ENCODE measurements around the gene UBE2Q1.
A peak's percentile ranks its signal among the peaks of the same experiment; 100 is the strongest.

The UBE2Q1 gene

DNA sequence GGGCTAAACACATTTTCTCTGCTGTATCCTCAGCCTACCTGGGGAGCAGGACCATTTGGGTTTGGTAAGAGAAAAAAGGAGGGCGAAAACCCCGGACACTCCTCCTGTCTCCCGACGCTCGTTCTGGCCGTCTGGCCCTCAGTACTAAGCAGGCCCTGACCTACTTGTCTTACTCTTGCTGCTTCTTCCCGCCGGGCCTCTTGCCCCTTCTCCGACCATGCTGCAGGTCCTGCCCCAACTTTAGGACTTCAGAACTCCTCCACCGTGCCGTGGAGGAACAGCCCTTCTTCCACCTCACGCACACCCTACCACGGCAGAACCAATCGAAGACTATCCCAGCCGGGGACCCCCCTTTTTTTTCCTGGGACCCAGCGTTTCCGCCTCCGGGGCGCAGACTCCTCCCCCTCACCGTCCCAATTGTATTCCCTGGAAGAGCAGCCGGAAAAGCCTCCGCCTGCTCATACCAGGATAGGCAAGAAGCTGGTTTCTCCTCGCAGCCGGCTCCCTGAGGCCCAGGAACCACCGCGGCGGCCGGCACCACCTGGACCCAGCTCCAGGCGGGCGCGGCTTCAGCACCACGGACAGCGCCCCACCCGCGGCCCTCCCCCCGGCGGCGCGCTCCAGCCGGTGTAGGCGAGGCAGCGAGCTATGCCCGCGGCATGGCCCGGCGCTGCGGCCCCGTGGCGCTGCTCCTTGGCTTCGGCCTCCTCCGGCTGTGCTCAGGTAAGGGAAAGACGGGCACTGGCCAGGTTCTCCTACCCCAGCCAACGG is 9.1 kb upstream of the UBE2Q1 start, which contains the start of gene CHRNB2:
TSS of gene CHRNB2 (plus strand) at position 393 of the 771 bp plus-strand sequence. CDS start at position 660, 267 bp downstream.
- Histone ChIP-seq H3K36me3 (ENCODE audit: control insufficient read depth, insufficient read depth, low read length) (no peaks in the 10 kb centered on the region), H3K9ac (ENCODE audit: low read depth, low read length) (peak within 1 kb of the TSS; percentile 40; the same call in 1 of the 2 replicates), H3K27ac (ENCODE audit: low read depth, low read length) (peak within 1 kb of the TSS; percentile 47), H3K4me3 (ENCODE audit: low read depth, low read length) (peak within 1 kb of the TSS; percentile 64), H3K27me3 (ENCODE audit: control insufficient read depth, insufficient read depth, low read length) (peaks cover 3% of the 10 kb centered on the region), H3K9me3 (ENCODE audit: control insufficient read depth, insufficient read depth, low read length) (no peaks in the 10 kb centered on the region), H3K4me1 (ENCODE audit: control insufficient read depth, insufficient read depth, low read length) (peaks cover 15% of the 10 kb centered on the region)

GRCh38 chr1:154565876-154566275 is 7.4 kb upstream of the UBE2Q1 start:
- Histone ChIP-seq H3K4me1 (ENCODE audit: control insufficient read depth, insufficient read depth, low read length) (peaks cover 11% of the 10 kb centered on the region), H3K9ac (ENCODE audit: low read depth, low read length) (no peak overlapping the region), H3K27me3 (ENCODE audit: control insufficient read depth, insufficient read depth, low read length) (peaks cover 3% of the 10 kb centered on the region), H3K4me3 (ENCODE audit: low read depth, low read length) (no peak overlapping the region), H3K36me3 (ENCODE audit: control insufficient read depth, insufficient read depth, low read length) (no peaks in the 10 kb centered on the region), H3K27ac (ENCODE audit: low read depth, low read length) (no peak overlapping the region), H3K9me3 (ENCODE audit: control insufficient read depth, insufficient read depth, low read length) (no peaks in the 10 kb centered on the region)

GRCh38 chr1:154559466-154560044 is 1.1 kb upstream of the UBE2Q1 start:
- Histone ChIP-seq H3K4me1 (ENCODE audit: control insufficient read depth, insufficient read depth, low read length) (peaks cover 20% of the 10 kb centered on the region), H3K27me3 (ENCODE audit: control insufficient read depth, insufficient read depth, low read length) (no peaks in the 10 kb centered on the region), H3K4me3 (ENCODE audit: low read depth, low read length) (peak overlapping the region; percentile 83), H3K9me3 (ENCODE audit: control insufficient read depth, insufficient read depth, low read length) (no peaks in the 10 kb centered on the region), H3K9ac (ENCODE audit: low read depth, low read length) (no peak overlapping the region), H3K36me3 (ENCODE audit: control insufficient read depth, insufficient read depth, low read length) (peaks cover 13% of the 10 kb centered on the region), H3K27ac (ENCODE audit: low read depth, low read length) (peak overlapping the region; percentile 78)

GRCh38 chr1:154558720-154559465 is 431 bp upstream of the UBE2Q1 start:
- Histone ChIP-seq H3K4me3 (ENCODE audit: low read depth, low read length) (peak overlapping the region; percentile 83), H3K27me3 (ENCODE audit: control insufficient read depth, insufficient read depth, low read length) (no peaks in the 10 kb centered on the region), H3K9ac (ENCODE audit: low read depth, low read length) (peak overlapping the region; percentile 36), H3K9me3 (ENCODE audit: control insufficient read depth, insufficient read depth, low read length) (no peaks in the 10 kb centered on the region), H3K36me3 (ENCODE audit: control insufficient read depth, insufficient read depth, low read length) (peaks cover 20% of the 10 kb centered on the region), H3K4me1 (ENCODE audit: control insufficient read depth, insufficient read depth, low read length) (peaks cover 20% of the 10 kb centered on the region), H3K27ac (ENCODE audit: low read depth, low read length) (peak overlapping the region; percentile 78)

DNA sequence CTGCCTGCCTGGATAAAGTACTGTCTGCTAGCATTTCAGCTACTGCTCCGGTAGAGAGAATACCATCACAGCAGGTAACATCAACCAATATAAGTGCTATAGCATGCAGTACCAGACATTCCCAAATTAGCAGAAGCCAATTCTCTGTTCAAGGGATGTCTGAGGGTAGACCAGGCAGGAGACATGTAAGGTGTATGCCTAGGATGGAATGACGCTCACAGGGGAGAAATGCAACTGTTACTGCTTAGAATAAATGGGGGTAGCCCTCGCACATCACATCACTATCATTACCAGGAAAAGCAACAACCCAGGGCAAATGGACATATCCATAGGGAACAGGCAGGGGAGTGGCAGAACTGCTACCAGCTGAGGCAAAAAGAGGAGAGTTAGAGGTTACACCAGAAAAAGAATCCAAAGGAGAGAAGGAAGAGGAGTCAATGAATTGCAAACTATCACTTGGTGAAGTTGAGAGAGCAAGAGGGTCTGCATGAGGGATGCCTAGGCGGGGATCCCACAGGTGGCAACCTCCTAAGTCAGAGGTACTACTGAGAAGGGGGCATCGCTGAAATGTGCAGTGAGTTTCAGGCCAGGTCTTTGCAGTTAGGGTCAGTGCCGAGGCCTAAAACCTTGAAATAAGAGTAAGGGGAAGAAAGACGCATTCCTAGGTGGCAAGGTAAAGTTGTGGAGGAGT is 1.1 kb downstream of the UBE2Q1 start:
- Histone ChIP-seq H3K36me3 (ENCODE audit: control insufficient read depth, insufficient read depth, low read length) (peaks cover 35% of the 10 kb centered on the region), H3K4me3 (ENCODE audit: low read depth, low read length) (peak overlapping the region; percentile 83), H3K9me3 (ENCODE audit: control insufficient read depth, insufficient read depth, low read length) (no peaks in the 10 kb centered on the region), H3K4me1 (ENCODE audit: control insufficient read depth, insufficient read depth, low read length) (peaks cover 20% of the 10 kb centered on the region), H3K27ac (ENCODE audit: low read depth, low read length) (no peak overlapping the region), H3K27me3 (ENCODE audit: control insufficient read depth, insufficient read depth, low read length) (no peaks in the 10 kb centered on the region), H3K9ac (ENCODE audit: low read depth, low read length) (peak overlapping the region; percentile 69)

DNA sequence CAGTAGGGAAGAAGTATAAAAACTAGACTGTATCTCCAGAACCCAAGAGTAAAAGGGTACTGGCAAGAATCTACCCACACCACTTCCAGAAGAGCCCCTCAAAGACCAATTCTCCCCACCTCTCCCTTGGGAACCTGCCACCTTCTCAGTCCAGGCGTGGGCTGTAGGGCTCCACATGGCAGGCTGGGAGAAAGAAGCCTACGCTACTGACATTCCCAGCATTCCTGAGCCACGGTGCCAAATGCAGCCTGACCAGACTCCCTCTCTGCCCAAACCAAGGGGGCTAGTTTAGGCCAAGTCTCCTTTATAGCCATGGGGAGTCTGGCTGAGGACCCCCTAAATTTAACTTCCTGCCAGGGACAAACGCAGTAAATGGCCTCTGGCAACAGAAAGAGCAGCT is 2.0 kb downstream of the UBE2Q1 start:
- Histone ChIP-seq H3K9ac (ENCODE audit: low read depth, low read length) (0 out of 2 replicates have a peak overlapping the region, but pooled peaks have one; percentile 16), H3K4me1 (ENCODE audit: control insufficient read depth, insufficient read depth, low read length) (peaks cover 20% of the 10 kb centered on the region), H3K9me3 (ENCODE audit: control insufficient read depth, insufficient read depth, low read length) (no peaks in the 10 kb centered on the region), H3K27ac (ENCODE audit: low read depth, low read length) (no peak overlapping the region), H3K4me3 (ENCODE audit: low read depth, low read length) (peak overlapping the region; percentile 83), H3K36me3 (ENCODE audit: control insufficient read depth, insufficient read depth, low read length) (peaks cover 44% of the 10 kb centered on the region), H3K27me3 (ENCODE audit: control insufficient read depth, insufficient read depth, low read length) (no peaks in the 10 kb centered on the region)

GRCh38 chr1:154553056-154554030 is 5.1 kb downstream of the UBE2Q1 start:
- Histone ChIP-seq H3K9me3 (ENCODE audit: control insufficient read depth, insufficient read depth, low read length) (no peaks in the 10 kb centered on the region), H3K27me3 (ENCODE audit: control insufficient read depth, insufficient read depth, low read length) (no peaks in the 10 kb centered on the region), H3K4me3 (ENCODE audit: low read depth, low read length) (no peak overlapping the region), H3K36me3 (ENCODE audit: control insufficient read depth, insufficient read depth, low read length) (peaks cover 75% of the 10 kb centered on the region), H3K9ac (ENCODE audit: low read depth, low read length) (no peak overlapping the region), H3K4me1 (ENCODE audit: control insufficient read depth, insufficient read depth, low read length) (peaks cover 17% of the 10 kb centered on the region), H3K27ac (ENCODE audit: low read depth, low read length) (no peak overlapping the region)

DNA sequence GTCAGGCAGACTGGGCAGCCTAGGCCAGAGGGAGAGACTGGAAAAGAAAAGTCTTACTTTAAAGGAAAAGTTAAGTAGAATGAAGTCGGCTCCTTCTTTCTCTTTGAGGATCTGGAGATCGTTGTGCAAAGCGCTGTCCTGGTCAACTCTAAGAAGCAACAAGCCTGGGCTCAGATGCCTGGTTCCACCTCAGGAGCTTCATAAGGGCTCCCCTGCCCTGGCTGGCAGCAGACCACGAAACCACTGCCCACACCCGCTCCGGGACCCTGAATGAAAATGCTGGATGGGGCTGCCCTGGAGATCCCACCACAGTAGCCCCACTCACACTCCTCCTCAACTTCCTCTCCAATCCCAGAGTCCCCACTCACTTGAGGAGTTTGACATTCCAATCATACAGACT is 6.4 kb downstream of the UBE2Q1 start:
- H3K4me3 ChIP-seq (ENCODE audit: low read depth, low read length), result no peak overlapping the region
- H3K9ac ChIP-seq (ENCODE audit: low read depth, low read length), result no peak overlapping the region
- H3K36me3 ChIP-seq (ENCODE audit: control insufficient read depth, insufficient read depth, low read length), result peaks cover 80% of the 10 kb centered on the region
- peaks cover 10% of the 10 kb centered on the region for H3K4me1 ChIP-seq (ENCODE audit: control insufficient read depth, insufficient read depth, low read length)
- H3K9me3 ChIP-seq (ENCODE audit: control insufficient read depth, insufficient read depth, low read length), result no peaks in the 10 kb centered on the region
- no peaks in the 10 kb centered on the region for H3K27me3 ChIP-seq (ENCODE audit: control insufficient read depth, insufficient read depth, low read length)
- no peak overlapping the region for H3K27ac ChIP-seq (ENCODE audit: low read depth, low read length)

GRCh38 chr1:154551474-154551873 is 7.0 kb downstream of the UBE2Q1 start:
- Histone ChIP-seq H3K4me1 (ENCODE audit: control insufficient read depth, insufficient read depth, low read length) (peaks cover 4% of the 10 kb centered on the region), H3K4me3 (ENCODE audit: low read depth, low read length) (no peak overlapping the region), H3K9me3 (ENCODE audit: control insufficient read depth, insufficient read depth, low read length) (no peaks in the 10 kb centered on the region), H3K27ac (ENCODE audit: low read depth, low read length) (no peak overlapping the region), H3K9ac (ENCODE audit: low read depth, low read length) (no peak overlapping the region), H3K36me3 (ENCODE audit: control insufficient read depth, insufficient read depth, low read length) (peaks cover 80% of the 10 kb centered on the region), H3K27me3 (ENCODE audit: control insufficient read depth, insufficient read depth, low read length) (no peaks in the 10 kb centered on the region)

DNA sequence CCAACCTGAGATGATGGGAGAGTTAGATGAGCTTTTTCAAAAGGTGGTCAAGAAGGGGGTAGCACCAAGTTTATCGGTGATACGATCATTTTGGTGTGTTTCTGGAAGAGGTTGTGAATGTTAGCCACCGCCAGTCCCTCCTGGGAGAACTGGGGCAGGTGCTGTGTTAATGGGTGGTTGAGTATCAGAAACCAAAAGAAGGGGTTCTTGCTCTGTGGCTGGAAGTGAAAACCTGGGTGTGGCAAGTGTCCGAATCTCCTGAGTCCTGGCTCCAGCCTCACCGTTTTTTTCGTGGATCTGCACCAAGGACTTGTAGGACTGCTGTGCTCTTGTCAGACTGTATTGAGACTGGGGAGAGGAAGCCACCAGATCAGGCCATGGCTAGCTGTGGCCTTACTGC is 7.8 kb downstream of the UBE2Q1 start:
- Histone ChIP-seq H3K4me1 (ENCODE audit: control insufficient read depth, insufficient read depth, low read length) (no peaks in the 10 kb centered on the region), H3K9ac (ENCODE audit: low read depth, low read length) (no peak overlapping the region), H3K27ac (ENCODE audit: low read depth, low read length) (no peak overlapping the region), H3K9me3 (ENCODE audit: control insufficient read depth, insufficient read depth, low read length) (no peaks in the 10 kb centered on the region), H3K27me3 (ENCODE audit: control insufficient read depth, insufficient read depth, low read length) (no peaks in the 10 kb centered on the region), H3K4me3 (ENCODE audit: low read depth, low read length) (no peak overlapping the region), H3K36me3 (ENCODE audit: control insufficient read depth, insufficient read depth, low read length) (peaks cover 78% of the 10 kb centered on the region)

Data from HUES48 (cell line).